Left forelimb (tissue), 1 donor: ENCODE data around the gene NPIPB2.
"Not testable (repeated sequence)": the region's sequence is repeated elsewhere in the genome, so short reads cannot be mapped to it uniquely, and the experiment has no call there.

Source experiments
- DNase-seq: peaks from one replicate; pipeline ENCODE4 v3.0.0-alpha.2; 2018; ENCODE audit warnings: low spot score

The NPIPB2 gene

GRCh38 chr16:11941945-11942344 is at the start of gene NPIPB2:
TSS of gene NPIPB2 (minus strand) at chr16:11942045. CDS start at chr16:11942045, 0 bp downstream.
- not testable (repeated sequence) for DNase-seq

DNA sequence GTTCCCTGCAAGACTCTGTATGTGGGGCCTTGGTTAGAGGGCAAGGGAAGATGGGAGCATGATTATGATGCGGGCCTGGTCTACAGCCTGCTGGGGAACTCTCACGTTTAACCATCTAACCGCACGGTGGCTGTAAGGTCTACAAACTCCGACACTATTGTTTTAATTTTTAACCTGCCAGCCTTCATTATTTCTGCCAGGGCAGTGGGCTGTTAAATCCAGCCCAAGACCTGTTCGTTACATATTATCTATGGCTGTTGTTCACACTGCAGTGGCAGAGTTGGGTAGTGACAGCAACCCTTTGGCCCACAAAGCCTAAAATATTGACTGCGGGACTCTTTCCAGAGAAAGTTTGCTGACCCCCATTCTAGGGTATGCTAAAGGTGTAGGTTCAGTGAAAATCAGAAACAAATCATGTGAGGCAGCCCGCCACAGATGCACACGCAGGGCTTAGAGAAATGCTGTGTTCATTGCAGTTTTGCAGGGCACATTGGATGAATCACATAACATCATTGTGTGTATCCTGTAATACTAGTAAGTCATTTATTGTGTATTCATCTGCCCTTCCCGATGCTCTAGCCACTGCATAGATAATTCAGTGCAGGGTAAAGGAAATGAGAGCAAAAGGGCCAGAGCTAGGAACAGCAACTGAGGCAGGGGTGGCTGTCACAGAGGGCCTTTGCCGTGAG is 49.0 kb upstream of the NPIPB2 start:
- DNase-seq = no peak

- no peak for DNase-seq
These were observed 46.6 kb upstream of the NPIPB2 start for GRCh38 chr16:11988258-11988978.

DNA sequence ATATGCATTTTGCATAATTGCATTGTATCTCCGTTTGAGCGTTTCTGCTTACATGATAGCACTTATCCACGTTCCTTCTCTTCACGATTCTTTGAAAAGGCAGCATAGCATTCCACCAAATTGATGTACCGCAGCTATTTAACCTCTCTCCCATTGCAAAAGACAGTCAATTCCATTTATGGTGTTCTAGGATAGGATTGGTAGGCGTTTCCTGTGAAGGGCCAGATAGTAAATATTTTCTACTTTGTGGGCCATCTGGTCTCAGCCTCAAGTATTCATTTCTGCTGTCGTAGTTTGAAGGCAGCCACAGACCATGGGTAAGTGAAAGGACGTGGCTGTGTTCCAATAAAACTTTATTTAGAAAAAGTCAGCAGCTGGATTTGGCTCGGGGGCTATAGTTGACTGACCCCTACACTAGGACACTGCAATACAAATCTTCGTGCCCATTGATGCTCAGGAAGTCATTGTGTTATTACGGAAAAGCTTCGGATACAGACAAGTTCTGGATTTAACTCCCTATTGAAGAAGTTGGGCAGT is 44.7 kb upstream of the NPIPB2 start:
- DNase-seq = no peak

DNA sequence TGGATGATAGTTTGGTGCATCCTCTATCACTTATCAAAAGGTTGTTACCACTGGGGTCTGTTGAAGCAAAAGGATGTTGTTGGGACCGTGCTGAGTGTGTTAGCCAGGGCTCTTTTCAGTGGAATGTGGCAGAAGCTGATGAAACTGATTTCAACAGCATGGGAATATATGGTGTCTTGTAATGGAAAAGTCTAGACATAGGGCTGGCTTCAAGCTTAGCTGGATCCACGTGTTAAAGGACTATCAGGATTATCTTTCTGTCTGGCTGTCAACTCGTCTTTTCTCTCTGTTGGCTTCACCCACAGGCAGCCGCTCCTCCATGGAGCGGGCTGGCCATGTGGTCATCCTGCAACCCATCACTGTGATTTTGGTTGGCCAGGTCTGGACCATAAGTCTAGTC is 43.4 kb upstream of the NPIPB2 start:
- no peak for DNase-seq

GRCh38 chr16:11980136-11980844 is 38.4 kb upstream of the NPIPB2 start:
- no peak for DNase-seq

GRCh38 chr16:11979013-11979672 is 37.3 kb upstream of the NPIPB2 start:
- no peak for DNase-seq

DNA sequence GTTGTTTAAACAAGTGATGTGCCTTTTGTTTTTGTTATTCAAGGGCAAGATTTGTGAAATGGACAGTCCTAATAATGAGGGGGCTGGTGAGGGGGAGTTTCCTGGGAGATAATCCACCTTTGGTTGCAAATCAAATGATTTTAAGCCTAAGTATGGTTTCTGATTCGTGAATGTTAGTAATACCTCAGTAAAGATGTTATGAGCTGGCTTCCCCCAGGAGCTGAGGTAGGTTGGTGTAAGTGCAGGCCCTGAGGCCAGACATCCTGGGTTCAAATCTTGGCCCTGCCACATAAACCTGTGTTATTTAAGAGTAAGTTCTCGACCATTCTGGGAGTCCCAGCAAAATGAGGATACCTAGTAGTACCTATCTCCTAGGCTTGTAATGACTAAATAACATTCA is 36.2 kb upstream of the NPIPB2 start:
- no peak for DNase-seq

DNA sequence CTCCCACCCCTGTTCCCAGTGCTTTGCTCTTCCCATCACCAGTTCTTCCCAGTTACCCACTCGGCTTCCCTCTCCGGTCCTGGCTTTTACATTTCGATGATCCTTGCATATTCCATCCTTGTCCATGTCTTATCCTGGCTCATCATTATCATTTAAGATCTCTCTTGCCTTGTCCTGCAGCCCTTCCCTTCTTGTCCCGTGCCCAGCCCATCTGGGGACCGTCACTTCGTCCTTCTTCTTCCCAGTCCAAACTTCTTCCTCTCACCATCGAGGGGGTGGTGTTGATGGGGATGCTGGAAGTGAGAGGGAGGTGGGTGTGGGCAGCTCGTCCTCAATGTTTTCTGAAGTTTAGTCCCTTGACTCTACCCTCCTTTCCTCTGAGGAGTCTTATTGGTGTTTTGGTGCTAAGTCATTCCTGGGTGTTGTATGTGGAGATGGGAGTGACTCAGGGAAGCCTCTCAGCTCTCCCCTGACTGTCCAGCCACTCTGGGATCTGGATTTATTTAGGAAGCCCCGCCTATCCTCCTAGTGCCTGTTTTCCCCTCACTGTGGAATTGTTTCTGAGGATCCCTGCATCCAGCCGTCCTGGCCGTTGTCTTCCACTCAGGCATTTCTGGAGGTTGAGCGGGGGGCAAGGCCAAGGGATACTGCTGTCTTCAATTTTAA is 35.7 kb upstream of the NPIPB2 start:
- DNase-seq = no peak

- no peak for DNase-seq
These were observed 35.1 kb upstream of the NPIPB2 start for GRCh38 chr16:11976850-11977375.

DNA sequence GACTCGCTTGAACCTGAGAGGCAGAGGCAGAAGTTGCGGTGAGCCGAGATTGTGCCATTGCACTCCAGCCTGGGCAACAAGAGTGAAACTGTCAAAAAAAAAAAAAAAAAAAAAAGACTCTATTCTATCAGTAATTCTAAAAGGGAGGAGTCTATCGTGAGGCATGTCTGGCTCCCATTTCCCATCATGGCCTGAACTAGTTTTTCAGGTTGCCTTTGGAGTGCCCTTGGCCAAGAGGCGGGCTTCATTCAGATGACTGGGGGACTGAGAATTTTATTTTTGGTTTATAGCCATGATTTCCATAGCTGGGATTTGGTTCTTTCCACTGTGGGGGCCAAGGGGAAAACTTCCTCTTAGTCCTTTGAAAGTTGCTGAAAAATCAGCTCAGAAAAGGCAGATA is 31.2 kb upstream of the NPIPB2 start:
- DNase-seq = no peak

DNA sequence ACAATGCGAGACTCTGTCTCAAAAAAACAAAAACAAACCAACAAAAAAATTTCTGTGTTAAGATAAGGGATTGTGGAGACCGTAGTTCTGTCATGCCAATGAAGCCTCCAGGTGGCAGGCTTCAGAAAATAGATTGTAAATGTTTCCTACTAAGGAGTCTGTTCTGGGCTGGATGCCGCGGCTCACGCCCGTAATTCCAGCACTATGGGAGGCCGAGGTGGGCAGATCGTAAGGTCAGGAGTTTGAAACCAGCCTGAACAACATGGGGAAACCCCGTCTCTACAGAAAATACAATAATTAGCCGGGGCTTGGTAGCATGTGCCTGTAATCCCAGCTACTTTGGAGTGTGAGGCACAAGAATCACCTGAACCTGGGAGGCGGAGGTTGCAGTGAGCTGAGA is 30.3 kb upstream of the NPIPB2 start:
- no peak for DNase-seq

DNA sequence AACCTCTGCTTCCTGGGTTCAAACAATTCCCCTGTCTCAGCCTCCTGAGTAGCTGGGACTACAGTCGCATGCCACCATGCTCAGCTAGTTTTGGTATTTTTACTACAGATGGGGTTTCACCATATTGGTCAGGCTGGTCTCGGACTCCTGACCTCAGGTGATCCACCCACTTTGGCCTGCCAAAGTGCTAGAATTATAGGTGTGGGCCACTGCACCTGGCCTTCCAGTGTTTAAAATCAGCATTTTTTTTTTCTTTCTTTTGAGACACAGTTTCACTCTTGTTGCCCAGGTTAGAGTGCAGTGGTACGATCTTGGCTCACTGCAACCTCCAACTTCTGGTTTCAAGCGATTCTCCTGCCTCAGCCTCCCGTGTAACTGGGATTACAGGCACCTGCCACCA is 28.4 kb upstream of the NPIPB2 start:
- DNase-seq = not testable (repeated sequence)

- DNase-seq = no peak
These were observed 26.7 kb upstream of the NPIPB2 start for GRCh38 chr16:11968577-11968976.

DNA sequence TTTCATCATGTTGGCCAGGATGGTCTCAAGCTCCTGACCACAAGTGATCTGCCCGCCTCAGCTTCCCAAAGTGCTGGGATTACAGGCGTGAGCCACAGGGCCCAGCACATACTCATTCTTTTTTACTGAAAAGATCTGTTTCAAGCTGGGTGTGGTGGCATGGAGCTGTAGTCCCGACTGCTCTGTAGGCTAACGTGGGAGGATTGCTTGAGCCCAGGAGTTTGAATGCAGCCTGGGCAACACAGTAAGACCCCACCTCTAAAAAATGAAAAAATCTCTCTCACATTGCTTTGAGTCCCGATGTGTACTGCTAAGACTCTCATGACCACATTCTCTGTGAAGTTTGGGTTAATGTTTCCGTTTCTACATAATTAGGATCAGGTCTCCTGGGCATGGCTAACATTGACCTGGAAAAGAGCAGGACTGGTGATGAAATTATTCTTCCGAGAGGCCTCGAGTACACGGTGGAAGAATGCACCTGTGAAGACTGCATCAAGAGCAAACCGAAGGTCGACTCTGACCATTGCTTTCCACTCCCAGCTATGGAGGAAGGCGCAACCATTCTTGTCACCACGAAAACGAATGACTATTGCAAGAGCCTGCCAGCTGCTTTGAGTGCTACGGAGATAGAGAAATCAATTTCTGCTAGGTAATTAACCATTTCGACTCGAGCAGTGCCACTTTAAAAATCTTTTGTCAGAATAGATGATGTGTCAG is 25.5 kb upstream of the NPIPB2 start:
- no peak for DNase-seq

- no peak for DNase-seq
These were observed 24.3 kb upstream of the NPIPB2 start for GRCh38 chr16:11966173-11966572.

DNA sequence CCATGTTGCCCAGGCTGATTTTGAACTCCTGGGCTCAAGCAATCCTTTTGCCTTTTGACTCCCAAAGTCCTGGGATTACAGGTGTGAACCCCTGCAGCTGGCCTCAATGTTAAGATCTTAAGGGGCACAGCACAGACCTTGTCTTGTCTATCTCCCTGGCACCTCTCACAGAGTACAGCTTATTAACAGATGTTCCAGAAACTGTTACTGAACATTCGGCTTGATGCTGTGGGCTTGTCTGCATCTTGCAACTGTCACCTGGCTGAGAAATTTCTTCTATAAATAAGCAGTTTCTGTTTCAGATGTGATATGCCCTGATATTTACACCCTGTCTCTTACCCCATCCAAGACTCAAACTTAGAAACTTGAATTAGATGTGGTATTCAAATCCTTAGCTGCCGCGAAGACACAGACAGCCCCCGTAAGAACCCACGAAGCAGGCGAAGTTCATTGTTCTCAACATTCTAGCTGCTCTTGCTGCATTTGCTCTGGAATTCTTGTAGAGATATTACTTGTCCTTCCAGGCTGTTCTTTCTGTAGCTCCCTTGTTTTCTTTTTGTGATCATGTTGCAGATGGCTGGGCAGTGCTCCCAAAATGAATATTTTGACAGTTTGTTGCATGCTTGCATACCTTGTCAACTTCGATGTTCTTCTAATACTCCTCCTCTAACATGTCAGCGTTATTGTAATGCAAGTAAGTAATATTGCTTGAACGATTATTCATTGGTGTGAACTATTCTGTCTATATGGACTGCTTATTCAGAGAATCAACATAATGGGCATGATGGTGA is 23.1 kb upstream of the NPIPB2 start, which contains the start of gene TNFRSF17:
Gene TNFRSF17, plus strand, starts transcription at position 450 of the 791 bp plus-strand sequence. Its CDS starts 115 bp downstream, at position 565.
- DNase-seq = no peak

DNA sequence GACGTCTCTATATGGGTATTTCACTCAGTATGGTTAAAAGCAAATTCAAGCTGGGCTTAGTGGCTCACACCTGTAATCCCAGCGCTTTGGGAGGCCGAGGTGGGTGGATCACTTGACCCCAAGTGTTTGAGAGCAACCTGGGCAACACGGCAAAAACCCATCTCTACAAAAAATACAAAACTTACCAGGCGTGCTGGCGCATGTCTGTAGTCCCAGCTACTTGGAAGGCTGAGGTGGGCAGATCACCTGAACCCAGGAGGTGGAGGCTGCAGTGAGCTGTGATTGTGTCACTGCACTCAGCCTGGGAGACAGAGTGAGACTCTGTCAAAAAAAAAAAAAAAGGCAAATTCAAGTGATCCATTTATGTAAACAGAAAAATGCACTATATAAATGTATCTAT is 21.9 kb upstream of the NPIPB2 start:
- no peak for DNase-seq

DNA sequence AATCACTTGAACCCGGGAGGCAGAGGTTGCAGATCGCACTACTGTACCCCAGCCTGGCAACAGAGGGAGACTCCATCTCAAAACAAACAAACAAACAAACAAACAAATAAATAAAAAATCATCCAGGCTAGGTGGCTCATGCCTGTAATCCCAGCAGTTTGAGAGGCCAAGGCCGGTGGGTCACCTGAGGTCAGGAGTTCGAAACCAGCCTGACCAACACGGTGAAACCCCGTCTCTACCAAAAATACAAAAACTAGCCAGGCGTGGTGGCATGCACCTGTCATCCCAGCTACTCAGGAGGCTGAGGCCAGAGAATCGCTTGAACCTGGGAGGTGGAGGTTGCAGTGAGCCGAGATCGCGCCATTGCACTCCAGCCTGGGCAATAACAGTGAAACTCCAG is 21.1 kb upstream of the NPIPB2 start:
- DNase-seq = not testable (repeated sequence)

GRCh38 chr16:11962457-11962856 is 20.6 kb upstream of the NPIPB2 start:
- DNase-seq = not testable (repeated sequence)
